HG02610 (cell line): Measurements from ENCODE around the gene DYNLT3.
A peak's percentile ranks its signal among the peaks of the same experiment; 100 is the strongest.

Source experiments
- ATAC-seq: cut with Tn5 transposase; IDR thresholded peaks from one replicate; pipeline ENCODE4 v1.9.1; 2021; ENCODE audit warnings: mild to moderate bottlenecking, moderate library complexity; ENCODE audit not compliant: unreplicated experiment

Gene DYNLT3

GRCh38 chrX:37846934-37847732 is at the start of gene DYNLT3:
DYNLT3 (minus strand) TSS chrX:37847571; CDS start chrX:37847510, 61 bp downstream.
- peak; percentile 99 for ATAC-seq

- ATAC-seq, result no peak
Observed at GRCh38 chrX:37896511-37896890, 49.1 kb upstream of the DYNLT3 start.

- no peak for ATAC-seq
Observed at GRCh38 chrX:37895795-37896510, 48.6 kb upstream of the DYNLT3 start.

GRCh38 chrX:37894725-37895124 is 47.4 kb upstream of the DYNLT3 start:
- ATAC-seq, result no peak

- no peak for ATAC-seq
Observed at GRCh38 chrX:37888010-37888409, 40.6 kb upstream of the DYNLT3 start.

- ATAC-seq, result no peak
Observed at GRCh38 chrX:37887347-37887746, 40.0 kb upstream of the DYNLT3 start.

- ATAC-seq, result no peak
Observed at GRCh38 chrX:37883196-37883595, 35.8 kb upstream of the DYNLT3 start.

- ATAC-seq, result no peak
Observed at GRCh38 chrX:37879692-37880091, 32.3 kb upstream of the DYNLT3 start.

GRCh38 chrX:37876716-37877115 is 29.3 kb upstream of the DYNLT3 start:
- ATAC-seq, result no peak

- no peak for ATAC-seq
Observed at GRCh38 chrX:37875675-37876074, 28.3 kb upstream of the DYNLT3 start.

GRCh38 chrX:37873220-37873619 is 25.8 kb upstream of the DYNLT3 start:
- ATAC-seq, result no peak

GRCh38 chrX:37872303-37872655 is 24.9 kb upstream of the DYNLT3 start:
- ATAC-seq, result no peak

GRCh38 chrX:37871626-37872302 is 24.4 kb upstream of the DYNLT3 start:
- ATAC-seq, result no peak

- no peak for ATAC-seq
Observed at GRCh38 chrX:37867536-37868153, 20.3 kb upstream of the DYNLT3 start.

- ATAC-seq, result no peak
Observed at GRCh38 chrX:37863728-37864127, 16.4 kb upstream of the DYNLT3 start.

GRCh38 chrX:37862851-37863250 is 15.5 kb upstream of the DYNLT3 start:
- ATAC-seq, result no peak

GRCh38 chrX:37860721-37861120 is 13.3 kb upstream of the DYNLT3 start:
- ATAC-seq, result no peak

GRCh38 chrX:37854748-37855147 is 7.4 kb upstream of the DYNLT3 start:
- no peak for ATAC-seq

GRCh38 chrX:37854148-37854547 is 6.8 kb upstream of the DYNLT3 start:
- ATAC-seq, result no peak

GRCh38 chrX:37847733-37848197 is 394 bp upstream of the DYNLT3 start:
- ATAC-seq, result no peak

GRCh38 chrX:37846558-37846933 is 825 bp downstream of the DYNLT3 start:
- no peak for ATAC-seq
